Measurements from ENCODE around the gene TNFSF9. TPM values are rescaled to one million over a fixed set of nuclear protein-coding genes. Genes with fewer than 3 reads are reported as not detected.
"Not testable (repeated sequence)": the region's sequence is repeated elsewhere in the genome, so short reads cannot be mapped to it uniquely, and the experiment has no call there.

TNFSF9 gene
- total RNA-seq, 1 donor from 2014 or later, result 5.5 TPM

DNA sequence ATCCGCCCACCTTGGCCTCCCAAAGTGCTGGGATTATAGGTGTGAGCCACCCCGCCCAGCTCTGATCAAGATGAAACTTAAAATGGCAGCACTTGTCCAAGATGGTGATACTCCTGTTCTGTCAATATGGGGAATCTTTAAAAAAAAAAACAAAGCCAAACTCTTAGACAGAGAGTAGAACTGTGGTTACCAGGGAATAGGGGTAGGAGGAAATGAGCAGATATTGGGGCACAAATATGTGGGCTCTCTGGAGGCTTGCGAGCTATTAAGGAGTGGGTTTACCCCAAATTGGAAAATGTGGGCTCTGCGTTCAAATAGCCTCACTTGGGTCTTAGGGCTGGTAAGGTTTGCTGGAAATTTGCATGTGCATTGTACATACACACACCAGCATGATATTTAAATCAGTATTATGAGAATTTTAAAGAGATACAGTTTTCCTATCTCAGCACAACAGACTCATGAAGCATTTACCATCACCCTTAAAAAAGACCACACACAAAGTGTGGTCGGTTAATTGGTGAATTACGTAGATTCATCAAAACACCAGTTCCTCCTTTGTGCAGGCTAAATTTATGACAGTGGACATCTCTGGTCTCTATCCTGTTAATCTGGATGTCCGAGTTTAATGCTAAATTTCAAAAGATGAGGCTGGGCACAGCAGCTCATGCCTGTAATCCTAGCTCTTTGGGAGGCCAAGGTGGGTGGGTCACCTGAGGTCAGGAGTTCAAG lies 48.8 kb downstream of the TNFSF9 start:
- no peak for TF ChIP-seq CTCF (IDR thresholded peaks at IDR 0.05; ENCODE audit: insufficient read depth, low read length, severe bottlenecking)
- FAIRE-seq (no peak), DNase-seq (ENCODE audit: low read depth) (no peak)
- Histone ChIP-seq H3K36me3 (ENCODE audit: control insufficient read depth, insufficient read depth, low read length) (no peaks in the 10 kb centered on the region), H3K27me3 (ENCODE audit: control insufficient read depth, insufficient read depth, low read length) (no peaks in the 10 kb centered on the region), H3K4me3 (ENCODE audit: low read depth, low read length) (no peak overlapping the region)

DNA sequence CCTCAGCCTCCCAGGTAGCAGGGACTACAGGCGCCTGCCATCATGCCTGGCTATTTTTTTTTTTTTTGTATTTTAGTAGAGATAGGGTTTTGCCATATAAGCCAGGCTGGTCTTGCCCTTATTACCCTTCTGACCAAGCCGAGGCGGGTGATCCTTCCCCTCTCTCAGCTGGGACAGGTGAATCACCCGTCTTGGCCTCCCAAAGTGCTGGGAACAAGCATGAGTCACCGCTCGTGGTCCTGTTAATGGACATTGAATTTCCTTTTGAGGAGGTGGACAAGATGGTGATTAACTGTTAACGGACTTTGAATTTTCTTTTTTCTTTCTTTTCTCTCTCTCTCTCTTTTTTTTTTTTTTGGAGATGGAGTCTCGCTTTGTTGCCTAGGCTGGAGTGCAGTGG lies 49.5 kb downstream of the TNFSF9 start:
- TF ChIP-seq CTCF (IDR thresholded peaks at IDR 0.05; ENCODE audit: insufficient read depth, low read length, severe bottlenecking), result no peak
- H3K4me3 ChIP-seq (ENCODE audit: low read depth, low read length), result no peak overlapping the region
- no peaks in the 10 kb centered on the region for H3K27me3 ChIP-seq (ENCODE audit: control insufficient read depth, insufficient read depth, low read length)
- no peak for FAIRE-seq
- H3K36me3 ChIP-seq (ENCODE audit: control insufficient read depth, insufficient read depth, low read length), result no peaks in the 10 kb centered on the region
- peak; percentile 77 for DNase-seq (ENCODE audit: low read depth)

DNA sequence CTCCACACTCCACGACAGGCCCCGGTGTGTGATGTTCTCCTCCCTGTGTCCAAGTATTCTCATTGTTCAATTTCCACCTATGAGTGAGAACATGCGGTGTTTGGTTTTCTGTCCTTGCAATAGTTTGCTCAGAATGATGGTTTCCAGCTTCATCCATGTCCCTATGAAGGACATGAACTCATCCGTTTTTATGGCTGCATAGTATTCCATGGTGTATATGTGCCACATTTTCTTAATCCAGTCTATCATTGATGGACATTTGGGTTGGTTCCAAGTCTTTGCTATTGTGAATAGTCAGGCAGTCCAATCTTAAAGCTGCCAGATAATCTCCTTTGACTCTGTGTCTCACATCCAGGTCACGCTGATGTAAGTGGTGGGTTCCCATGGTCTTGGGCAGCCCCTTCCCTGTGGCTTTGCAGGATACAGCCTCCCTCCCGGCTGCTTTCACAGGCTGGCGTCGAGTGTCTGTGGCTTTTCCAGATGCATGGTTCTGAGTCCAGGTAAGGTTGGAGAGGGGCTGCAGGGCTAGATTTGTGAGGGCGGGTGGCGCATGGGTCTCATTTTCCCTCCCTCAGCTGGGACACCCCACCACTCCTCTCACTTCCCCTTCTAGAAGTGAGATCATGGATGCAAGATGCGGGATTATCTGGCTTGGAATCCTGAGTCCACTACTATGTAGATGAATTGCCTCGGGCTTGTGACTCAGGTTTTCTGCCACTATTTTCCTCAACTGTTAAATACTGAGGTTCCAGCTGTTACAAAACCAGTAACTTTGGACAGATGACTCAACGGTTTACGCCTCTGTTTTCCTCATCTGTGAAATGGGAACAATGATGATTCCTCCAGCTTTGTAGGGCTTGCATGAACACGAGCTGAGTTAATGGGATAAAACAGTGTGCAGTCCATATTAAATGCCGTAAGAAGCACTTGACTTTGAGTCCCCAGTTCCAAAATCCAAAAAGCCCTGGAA lies 52.0 kb downstream of the TNFSF9 start:
- FAIRE-seq; DNase-seq (ENCODE audit: low read depth); H3K4me3 ChIP-seq (ENCODE audit: low read depth, low read length); H3K36me3 ChIP-seq (ENCODE audit: control insufficient read depth, insufficient read depth, low read length): not testable (repeated sequence)
- H3K27me3 ChIP-seq (ENCODE audit: control insufficient read depth, insufficient read depth, low read length), result peaks cover 14% of the 10 kb centered on the region

Other genes with a start within 250 kb of the TNFSF9 start
- not detected in 2 replicates for gene ACER1, start 197.4 kb upstream of the TNFSF9 start, total RNA-seq
- gene CLPP, start 169.5 kb upstream of the TNFSF9 start, total RNA-seq, result 43.1 and 49.8 TPM in 2 replicates
- 22.0 and 23.7 TPM in 2 replicates for gene ALKBH7, start 158.2 kb upstream of the TNFSF9 start, total RNA-seq
- gene PSPN, start 155.1 kb upstream of the TNFSF9 start, total RNA-seq, result 0.26 and 0.51 TPM in 2 replicates
- gene GTF2F1, start 137.9 kb upstream of the TNFSF9 start, total RNA-seq, result 52.7 and 63.6 TPM in 2 replicates
- 55.8 and 85.6 TPM in 2 replicates for gene KHSRP, start 106.2 kb upstream of the TNFSF9 start, total RNA-seq
- not detected in 2 replicates for gene SLC25A41, start 97.3 kb upstream of the TNFSF9 start, total RNA-seq
- 18.1 and 36.9 TPM in 2 replicates for gene SLC25A23, start 71.2 kb upstream of the TNFSF9 start, total RNA-seq
- gene CRB3, start 66.8 kb upstream of the TNFSF9 start, total RNA-seq, result 49.5 and 90.9 TPM in 2 replicates
- gene DENND1C, start 49.2 kb upstream of the TNFSF9 start, total RNA-seq, result under 0.01 TPM in 1 of 2 replicates, not detected in the other
- gene TUBB4A, start 28.7 kb upstream of the TNFSF9 start, total RNA-seq, result not detected in 2 replicates
- gene CD70, start 60.1 kb downstream of the TNFSF9 start, total RNA-seq, result not detected in 2 replicates
- under 0.01 TPM in 1 of 2 replicates, not detected in the other for gene TNFSF14, start 139.1 kb downstream of the TNFSF9 start, total RNA-seq
- 1.3 and 4.1 TPM in 2 replicates for gene C3, start 189.6 kb downstream of the TNFSF9 start, total RNA-seq
- 87.7 and 99.0 TPM in 2 replicates for gene GPR108, start 206.6 kb downstream of the TNFSF9 start, total RNA-seq
- 67.7 and 79.5 TPM in 2 replicates for gene TRIP10, start 208.7 kb downstream of the TNFSF9 start, total RNA-seq
- 69.6 and 88.5 TPM in 2 replicates for gene SH2D3A, start 236.4 kb downstream of the TNFSF9 start, total RNA-seq
- 0.51 and 0.53 TPM in 2 replicates for gene VAV1, start 241.7 kb downstream of the TNFSF9 start, total RNA-seq

All from bronchial epithelial cell (primary cell).